HUES6 (cell line): ENCODE measurements around the gene ARFRP1.
"Not testable (repeated sequence)": the region's sequence is repeated elsewhere in the genome, so short reads cannot be mapped to it uniquely, and the experiment has no call there.

ENCODE experiments used
- H3K27ac ChIP-seq: 2 replicates; pipeline ENCODE4 v1.7.0; 2013; ENCODE audit warnings: low read depth, mild to moderate bottlenecking, low read length, inconsistent platforms
- H3K27me3 ChIP-seq: 2 replicates; pipeline ENCODE4 v1.6.1; 2013; ENCODE audit warnings: low read length; ENCODE audit not compliant: control insufficient read depth, insufficient read depth
- H3K36me3 ChIP-seq: 2 replicates; pipeline ENCODE4 v1.6.1; 2013; ENCODE audit warnings: low read length; ENCODE audit not compliant: control insufficient read depth, insufficient read depth
- H3K4me1 ChIP-seq: 2 replicates; pipeline ENCODE4 v1.6.1; 2013; ENCODE audit warnings: low read length; ENCODE audit not compliant: control insufficient read depth, insufficient read depth
- H3K4me3 ChIP-seq: 2 replicates; pipeline ENCODE4 v1.5.1; 2013; ENCODE audit warnings: low read depth, low read length
- H3K9ac ChIP-seq: one replicate; pipeline ENCODE4 v1.6.1; 2013; ENCODE audit warnings: mild to moderate bottlenecking, low read length
- H3K9me3 ChIP-seq: 2 replicates; pipeline ENCODE4 v1.6.1; 2013; ENCODE audit warnings: low read depth, low read length; ENCODE audit not compliant: control insufficient read depth, insufficient read depth

The ARFRP1 gene

DNA sequence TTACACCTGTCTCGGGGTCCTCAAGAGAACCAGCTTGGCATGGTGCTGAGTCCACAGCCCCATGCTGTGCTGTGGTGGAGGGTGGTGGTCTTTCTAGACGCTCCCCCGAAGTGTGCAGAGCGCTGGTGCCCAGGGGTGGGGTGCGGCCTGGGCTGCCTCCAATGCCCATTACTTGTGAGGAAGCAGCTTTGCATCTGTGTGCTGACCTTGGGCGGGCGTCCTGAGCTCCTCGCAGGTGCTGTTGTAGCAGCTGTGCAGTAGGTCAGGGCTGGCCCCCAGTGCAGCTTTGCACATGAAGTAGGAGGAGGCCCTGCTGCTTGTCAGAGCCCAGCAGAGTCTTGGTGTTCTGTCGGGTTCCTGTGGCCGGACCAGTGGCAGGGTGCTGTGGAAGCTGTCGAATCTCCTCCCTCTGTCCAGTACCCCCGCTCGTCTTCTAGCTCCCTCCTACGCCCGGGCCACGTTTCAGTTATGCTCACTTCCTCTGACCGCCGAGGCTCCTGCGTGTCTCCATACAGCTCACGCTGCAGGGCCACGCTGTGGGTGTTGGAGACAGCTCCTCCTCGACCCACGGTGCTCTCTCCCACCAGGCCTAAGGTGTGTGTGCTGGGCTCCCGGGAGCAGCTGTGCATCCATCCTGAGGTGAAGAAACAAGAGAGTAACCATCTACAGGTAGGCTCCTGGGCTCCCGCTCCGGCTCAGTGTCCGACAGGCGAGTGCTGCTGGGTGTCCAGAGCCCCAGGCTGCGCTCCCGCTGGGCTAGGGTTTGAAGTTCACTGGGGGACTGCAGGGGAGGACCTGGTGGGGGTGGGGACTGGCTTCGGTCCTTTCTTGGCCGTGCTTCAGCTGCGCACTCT, 45.6 kb downstream of the ARFRP1 start:
- no peaks in the 10 kb centered on the region for H3K27me3 ChIP-seq
- peaks cover 9% of the 10 kb centered on the region for H3K4me1 ChIP-seq
- no peak overlapping the region for H3K9ac ChIP-seq
- H3K27ac ChIP-seq: no peak overlapping the region
- no peak overlapping the region for H3K4me3 ChIP-seq
- H3K36me3 ChIP-seq: peaks cover 54% of the 10 kb centered on the region
- H3K9me3 ChIP-seq: no peaks in the 10 kb centered on the region

DNA sequence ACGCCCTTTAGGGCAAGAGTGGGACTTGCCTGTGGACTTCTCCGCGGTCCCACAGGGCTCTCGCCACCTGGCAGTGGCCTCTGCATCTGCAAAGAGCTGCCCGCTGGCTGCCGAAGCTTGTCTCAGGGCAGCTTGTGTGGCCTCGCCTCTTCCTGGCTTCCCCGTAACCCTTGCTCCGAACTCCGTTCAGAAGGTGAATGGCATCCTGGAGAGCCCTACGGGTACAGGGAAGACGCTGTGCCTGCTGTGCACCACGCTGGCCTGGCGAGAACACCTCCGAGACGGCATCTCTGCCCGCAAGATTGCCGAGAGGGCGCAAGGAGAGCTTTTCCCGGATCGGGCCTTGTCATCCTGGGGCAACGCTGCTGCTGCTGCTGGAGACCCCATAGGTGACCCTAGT, 46.7 kb downstream of the ARFRP1 start:
- Histone ChIP-seq H3K9ac (no peak overlapping the region), H3K27ac (no peak overlapping the region), H3K9me3 (no peaks in the 10 kb centered on the region), H3K36me3 (peaks cover 46% of the 10 kb centered on the region), H3K27me3 (no peaks in the 10 kb centered on the region), H3K4me3 (no peak overlapping the region), H3K4me1 (peaks cover 9% of the 10 kb centered on the region)

DNA sequence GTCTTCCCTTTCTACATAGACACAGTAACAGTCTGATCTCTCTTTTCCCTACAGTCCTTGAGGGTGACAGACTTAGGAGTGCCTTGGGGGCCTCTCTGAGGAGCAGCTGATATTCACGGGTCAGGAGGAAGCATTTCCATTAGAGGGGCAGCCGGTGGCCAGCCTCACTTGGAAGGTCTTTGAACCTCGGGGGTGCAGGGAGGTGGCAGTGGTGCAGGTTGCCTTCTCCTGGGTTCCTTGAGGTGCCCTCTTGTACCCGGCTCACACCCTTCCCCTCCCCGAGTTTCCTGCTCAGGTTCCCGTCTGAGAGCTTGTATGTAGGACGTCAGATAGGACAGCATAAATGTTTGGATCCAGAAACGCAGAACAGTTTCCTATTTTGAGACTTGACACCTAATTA, 47.2 kb downstream of the ARFRP1 start:
- no peak overlapping the region for H3K4me3 ChIP-seq
- H3K4me1 ChIP-seq: peaks cover 9% of the 10 kb centered on the region
- H3K9ac ChIP-seq: no peak overlapping the region
- no peak overlapping the region for H3K27ac ChIP-seq
- H3K27me3 ChIP-seq: no peaks in the 10 kb centered on the region
- no peaks in the 10 kb centered on the region for H3K9me3 ChIP-seq
- H3K36me3 ChIP-seq: peaks cover 41% of the 10 kb centered on the region

DNA sequence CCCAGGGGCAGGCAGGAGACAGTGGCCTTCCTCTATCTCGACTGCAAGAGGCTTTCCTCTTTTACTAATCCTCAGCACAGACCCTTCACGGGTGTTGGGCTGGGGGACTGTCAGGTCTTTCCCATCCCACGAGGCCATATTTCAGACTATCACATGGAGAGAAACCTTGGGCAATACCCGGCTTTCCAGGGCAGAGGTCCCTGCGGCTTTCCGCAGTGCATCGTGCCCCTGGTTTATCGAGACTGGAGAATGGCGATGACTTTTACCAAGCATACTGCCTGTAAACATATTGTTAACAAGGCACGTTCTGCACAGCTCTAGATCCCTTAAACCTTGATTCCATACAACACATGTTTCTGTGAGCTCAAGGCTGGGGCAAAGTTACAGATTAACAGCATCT, 47.6 kb downstream of the ARFRP1 start:
- peaks cover 38% of the 10 kb centered on the region for H3K36me3 ChIP-seq
- H3K27me3 ChIP-seq, H3K9ac ChIP-seq, H3K27ac ChIP-seq, H3K9me3 ChIP-seq, H3K4me1 ChIP-seq, H3K4me3 ChIP-seq: not testable (repeated sequence)

DNA sequence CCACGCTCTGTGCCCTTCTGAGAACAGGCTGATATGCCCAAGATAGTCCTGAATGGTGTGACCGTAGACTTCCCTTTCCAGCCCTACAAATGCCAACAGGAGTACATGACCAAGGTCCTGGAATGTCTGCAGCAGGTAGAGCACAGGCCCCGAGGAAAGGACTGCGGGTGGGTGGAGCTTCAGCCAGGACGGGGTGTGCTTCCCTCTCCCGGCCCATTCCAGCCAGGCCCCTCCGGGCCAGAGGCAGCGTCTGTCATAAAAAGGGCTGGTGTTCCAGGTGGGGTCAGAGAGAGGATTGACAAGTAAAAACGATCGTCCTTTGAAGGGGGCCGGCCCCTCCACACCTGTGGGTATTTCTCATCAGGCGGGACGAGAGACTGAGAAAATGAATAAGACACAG, 48.4 kb downstream of the ARFRP1 start:
- Histone ChIP-seq H3K4me1 (peaks cover 13% of the 10 kb centered on the region), H3K27me3 (no peaks in the 10 kb centered on the region), H3K9ac (peak overlapping the region; percentile 89), H3K9me3 (no peaks in the 10 kb centered on the region), H3K27ac (no peak overlapping the region), H3K36me3 (peaks cover 38% of the 10 kb centered on the region), H3K4me3 (peak overlapping the region; percentile 93)

DNA sequence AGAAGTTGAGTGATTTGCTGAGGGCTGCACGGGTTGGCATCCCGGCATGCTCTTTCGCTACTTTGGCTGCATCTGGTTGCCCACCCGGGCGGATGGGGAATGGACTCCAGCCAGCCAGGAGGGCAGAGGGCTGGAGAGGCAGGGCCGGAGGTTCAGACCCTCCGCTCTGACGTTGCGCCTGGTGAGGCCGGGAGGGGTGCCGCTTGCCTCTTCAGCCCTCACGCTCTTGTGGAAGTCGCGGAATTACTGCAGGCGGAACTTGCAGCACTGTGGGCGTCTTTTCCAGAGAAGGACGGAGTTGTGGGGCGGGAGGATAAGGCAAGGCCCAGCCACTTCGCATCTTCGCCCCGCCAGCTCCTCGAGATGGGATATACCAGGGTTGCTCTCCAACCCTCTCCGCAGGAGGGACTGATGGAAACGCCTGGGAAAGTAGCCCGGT, 49.0 kb downstream of the ARFRP1 start:
- H3K27me3 ChIP-seq: no peaks in the 10 kb centered on the region
- no peaks in the 10 kb centered on the region for H3K9me3 ChIP-seq
- H3K27ac ChIP-seq: no peak overlapping the region; the same call in 1 of the 2 replicates
- peaks cover 17% of the 10 kb centered on the region for H3K4me1 ChIP-seq
- peak overlapping the region; percentile 93 for H3K4me3 ChIP-seq
- H3K36me3 ChIP-seq: peaks cover 34% of the 10 kb centered on the region
- peak overlapping the region; percentile 89 for H3K9ac ChIP-seq

DNA sequence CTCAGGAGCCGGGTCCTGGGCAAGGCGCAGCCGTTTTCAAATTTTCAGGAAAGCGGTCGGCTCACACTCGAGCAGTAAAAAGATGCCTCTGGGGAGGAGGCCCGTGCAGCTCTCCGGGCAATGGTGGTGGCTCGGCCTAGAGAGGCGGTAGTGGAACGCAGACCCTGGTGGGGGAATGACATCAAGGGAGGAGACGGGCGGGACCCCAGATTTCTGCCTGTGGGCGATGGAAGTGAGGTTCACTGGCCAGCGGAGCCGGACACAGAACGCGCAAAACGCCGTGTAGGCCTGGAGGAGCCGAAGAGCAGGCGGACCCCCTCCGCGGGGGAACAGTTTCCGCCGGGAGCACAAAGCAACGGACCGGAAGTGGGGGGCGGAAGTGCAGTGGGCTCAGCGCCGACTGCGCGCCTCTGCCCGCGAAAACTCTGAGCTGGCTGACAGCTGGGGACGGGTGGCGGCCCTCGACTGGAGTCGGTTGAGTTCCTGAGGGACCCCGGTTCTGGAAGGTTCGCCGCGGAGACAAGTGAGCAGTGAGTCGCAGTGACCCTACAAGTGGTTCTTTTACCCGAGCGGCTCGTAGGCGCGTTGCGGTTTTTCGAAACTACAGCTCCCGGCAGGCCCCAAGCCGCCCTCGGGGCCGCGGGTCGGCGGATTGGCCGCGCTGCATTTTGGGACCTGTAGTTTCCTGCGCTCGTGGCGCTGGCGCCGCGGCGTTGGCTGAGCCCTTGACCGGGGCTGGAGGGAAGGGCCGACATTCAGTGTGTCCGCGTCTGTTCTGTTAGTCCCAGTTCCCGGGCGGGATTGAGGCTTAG, 49.6 kb downstream of the ARFRP1 start, which contains the start of gene RTEL1:
TSS of gene RTEL1 (plus strand) at position 376 of the 812 bp plus-strand sequence. CDS start 1,091 bp downstream, outside the sequence.
- Histone ChIP-seq H3K4me3 (peak within 1 kb of the TSS; percentile 93), H3K36me3 (peaks cover 28% of the 10 kb centered on the region), H3K4me1 (peaks cover 17% of the 10 kb centered on the region), H3K9me3 (no peaks in the 10 kb centered on the region), H3K9ac (peak within 1 kb of the TSS; percentile 89), H3K27me3 (no peaks in the 10 kb centered on the region), H3K27ac (peak within 1 kb of the TSS; percentile 61)

DNA sequence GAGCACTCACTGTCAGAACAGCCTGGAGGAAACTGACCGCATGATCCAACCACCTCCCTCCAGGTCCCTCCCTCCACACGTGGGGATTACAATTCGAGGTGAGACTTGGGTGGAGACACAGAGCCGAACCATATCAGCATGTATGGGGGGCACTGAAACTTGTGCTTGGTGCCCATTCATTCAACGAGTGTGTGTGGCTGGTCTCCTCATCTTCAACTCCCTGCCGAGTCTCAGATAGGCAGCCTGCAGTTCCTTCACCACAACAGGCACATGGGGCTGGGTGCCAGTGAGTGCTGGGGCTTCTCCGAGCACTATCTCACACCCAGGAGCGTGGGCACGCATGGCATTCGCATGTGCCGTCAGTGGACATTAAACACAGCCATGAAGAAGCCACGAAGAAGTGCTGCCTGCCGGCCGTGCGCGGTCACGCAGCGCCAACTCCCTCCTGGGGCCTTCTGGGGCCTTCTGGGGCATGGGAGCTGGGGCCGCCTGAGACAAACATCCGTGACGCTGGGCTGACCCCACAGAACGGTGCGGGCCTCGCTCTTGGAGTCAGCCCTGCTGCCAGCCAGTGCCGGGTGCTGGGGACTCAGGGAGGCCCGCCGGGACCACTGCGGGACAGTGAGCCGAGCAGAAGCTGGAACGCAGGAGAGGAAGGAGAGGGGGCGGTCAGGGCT, 50.4 kb downstream of the ARFRP1 start:
- H3K27me3 ChIP-seq: peaks cover 2% of the 10 kb centered on the region; the same call in 1 of the 2 replicates
- H3K9ac ChIP-seq: peak overlapping the region; percentile 89
- H3K4me3 ChIP-seq: peak overlapping the region; percentile 93
- H3K9me3 ChIP-seq: no peaks in the 10 kb centered on the region
- peak overlapping the region; percentile 61 for H3K27ac ChIP-seq
- H3K36me3 ChIP-seq: peaks cover 20% of the 10 kb centered on the region
- peaks cover 17% of the 10 kb centered on the region for H3K4me1 ChIP-seq

DNA sequence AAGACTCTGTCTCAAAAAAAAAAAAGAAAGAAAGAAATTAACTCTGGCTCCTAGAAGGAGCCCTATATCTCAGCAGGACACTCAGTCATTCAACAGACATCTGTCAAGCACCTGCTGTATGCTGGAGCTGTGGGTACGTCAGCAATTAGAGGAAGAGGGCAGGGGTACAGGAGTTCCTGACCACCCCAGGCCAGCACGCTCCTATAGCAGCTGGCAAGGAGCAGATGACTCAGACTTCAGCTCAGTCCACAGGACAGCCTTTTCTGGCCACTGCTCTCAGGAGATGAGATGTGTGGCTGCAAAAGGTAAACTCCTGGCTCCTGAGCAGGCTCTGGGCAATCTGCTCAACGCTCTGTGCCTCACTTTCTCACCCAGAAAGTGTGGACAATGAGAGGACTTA, 51.3 kb downstream of the ARFRP1 start:
- Histone ChIP-seq H3K36me3 (peaks cover 11% of the 10 kb centered on the region), H3K4me1 (peaks cover 17% of the 10 kb centered on the region), H3K4me3 (no peak overlapping the region), H3K9me3 (no peaks in the 10 kb centered on the region), H3K27ac (no peak overlapping the region), H3K9ac (no peak overlapping the region), H3K27me3 (peaks cover 12% of the 10 kb centered on the region; the same call in 1 of the 2 replicates)

DNA sequence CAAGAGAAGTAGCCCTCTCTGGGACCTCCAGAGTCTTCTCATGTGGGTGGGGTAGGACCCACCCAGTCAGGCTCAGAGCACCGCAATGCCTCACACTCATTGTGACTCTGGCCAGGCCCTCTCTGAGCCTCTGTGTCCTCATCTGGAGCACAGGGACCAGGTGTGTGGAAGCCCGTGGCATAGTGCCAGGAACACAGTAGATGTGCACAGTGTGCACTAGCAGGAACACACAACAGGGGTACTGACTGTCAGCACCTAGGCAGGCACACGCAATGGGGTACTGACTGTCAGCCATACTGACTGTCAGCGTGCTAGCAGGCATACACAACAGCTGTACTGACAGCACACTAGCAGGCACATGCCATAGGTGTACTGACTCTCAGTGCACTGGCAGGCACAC, 52.5 kb downstream of the ARFRP1 start:
- Histone ChIP-seq H3K4me3 (no peak overlapping the region), H3K9me3 (no peaks in the 10 kb centered on the region), H3K27ac (no peak overlapping the region), H3K27me3 (peaks cover 18% of the 10 kb centered on the region; the same call in 1 of the 2 replicates), H3K4me1 (peaks cover 17% of the 10 kb centered on the region), H3K36me3 (no peaks in the 10 kb centered on the region), H3K9ac (no peak overlapping the region)
